HG03469 (cell line): ENCODE measurements around the gene LRRC52.
A peak's percentile ranks its signal among the peaks of the same experiment; 100 is the strongest.
"Not testable (repeated sequence)": the region's sequence is repeated elsewhere in the genome, so short reads cannot be mapped to it uniquely, and the experiment has no call there.

Source experiments
- ATAC-seq: cut with Tn5 transposase; IDR thresholded peaks from one replicate; pipeline ENCODE4 v1.9.1; 2021; ENCODE audit warnings: mild to moderate bottlenecking, moderate library complexity, moderate number of reproducible peaks; ENCODE audit not compliant: unreplicated experiment

The LRRC52 gene

GRCh38 chr1:165580931-165581871 lies 37.4 kb downstream of the LRRC52 start:
- no peak for ATAC-seq

GRCh38 chr1:165581926-165582325 lies 38.1 kb downstream of the LRRC52 start:
- no peak for ATAC-seq

- ATAC-seq = no peak
Observed at GRCh38 chr1:165586398-165586797, 42.6 kb downstream of the LRRC52 start.

GRCh38 chr1:165591391-165591790 lies 47.6 kb downstream of the LRRC52 start:
- ATAC-seq = not testable (repeated sequence)

- peak; percentile 18 for ATAC-seq
Observed at GRCh38 chr1:165592945-165593823, 49.4 kb downstream of the LRRC52 start.

GRCh38 chr1:165595246-165595938 lies 51.6 kb downstream of the LRRC52 start:
- no peak for ATAC-seq

GRCh38 chr1:165597883-165598675 lies 54.3 kb downstream of the LRRC52 start:
- peak; percentile 96 for ATAC-seq

- ATAC-seq = no peak
Observed at GRCh38 chr1:165598676-165599059, 54.9 kb downstream of the LRRC52 start.

- ATAC-seq = no peak
Observed at GRCh38 chr1:165600793-165601192, 57.0 kb downstream of the LRRC52 start.

- ATAC-seq = no peak
Observed at GRCh38 chr1:165603810-165604209, 60.0 kb downstream of the LRRC52 start.

GRCh38 chr1:165605246-165605645 lies 61.4 kb downstream of the LRRC52 start:
- ATAC-seq = no peak

GRCh38 chr1:165606676-165607075 lies 62.9 kb downstream of the LRRC52 start:
- not testable (repeated sequence) for ATAC-seq

GRCh38 chr1:165610866-165611265 lies 67.1 kb downstream of the LRRC52 start:
- ATAC-seq = no peak

- ATAC-seq = no peak
Observed at GRCh38 chr1:165612062-165612461, 68.3 kb downstream of the LRRC52 start.
